ENCODE results near the gene LINS1.
"Not testable (repeated sequence)": the region's sequence is repeated elsewhere in the genome, so short reads cannot be mapped to it uniquely, and the experiment has no call there.

The LINS1 gene

DNA sequence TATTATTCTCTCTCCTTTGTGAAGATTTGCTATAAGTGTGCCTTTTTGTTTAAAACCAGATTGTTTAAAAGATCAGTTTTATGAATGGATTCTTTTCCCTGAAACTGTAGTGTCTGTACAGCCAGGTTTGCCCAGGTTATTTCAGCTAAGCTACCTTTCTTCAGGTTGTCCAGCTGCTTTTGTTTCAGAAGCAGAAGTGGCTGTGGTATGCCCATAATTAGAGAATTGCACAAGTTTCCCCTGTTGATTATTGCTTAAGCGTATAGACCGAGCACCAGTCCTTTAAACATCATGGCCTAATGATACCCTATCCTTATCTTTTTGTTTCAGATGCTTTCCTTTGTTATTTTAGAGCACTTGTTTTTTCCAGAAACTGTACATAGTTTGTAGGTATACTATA, 10.6 kb upstream of the LINS1 start:
- no peak for DNase-seq
- in situ Hi-C loops (cut with HindIII; ENCODE audit: low pct_ligation_motif_present, low pct_unique_long_range_greater_than_20kb, low sequenced_read_pairs): no loop called here

DNA sequence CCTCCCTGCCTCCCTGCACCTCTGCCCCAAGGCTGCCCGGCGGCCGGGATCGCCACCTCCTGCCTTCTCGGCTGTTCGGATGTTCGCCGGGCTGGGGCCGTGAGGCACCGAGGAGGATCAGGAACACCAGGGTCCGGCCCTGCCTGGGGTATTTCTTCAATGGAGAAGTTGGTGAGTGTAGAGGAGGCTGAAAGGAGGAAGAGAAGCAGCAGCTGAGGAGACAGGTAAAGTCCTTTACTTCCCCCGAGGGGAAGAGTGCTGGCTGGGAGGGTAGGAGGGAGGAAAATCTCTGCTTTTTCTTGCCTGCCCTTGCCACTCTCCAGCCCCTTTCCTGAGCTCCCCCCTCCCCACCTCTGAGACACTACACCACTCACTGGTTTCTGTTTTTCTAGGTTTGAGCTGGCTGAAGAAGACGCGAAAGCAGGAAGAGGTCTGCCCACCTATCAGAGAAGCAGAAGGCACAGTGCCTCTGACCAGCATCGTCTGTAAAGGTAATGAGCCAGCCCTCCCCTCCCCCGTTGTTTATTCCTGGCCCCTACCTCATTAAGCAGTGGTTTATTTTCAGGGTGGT, 924 bp upstream of the LINS1 start:
- in situ Hi-C loops (cut with HindIII; ENCODE audit: low pct_ligation_motif_present, low pct_unique_long_range_greater_than_20kb, low sequenced_read_pairs): no loop called here
- peak; percentile 47 for DNase-seq

DNA sequence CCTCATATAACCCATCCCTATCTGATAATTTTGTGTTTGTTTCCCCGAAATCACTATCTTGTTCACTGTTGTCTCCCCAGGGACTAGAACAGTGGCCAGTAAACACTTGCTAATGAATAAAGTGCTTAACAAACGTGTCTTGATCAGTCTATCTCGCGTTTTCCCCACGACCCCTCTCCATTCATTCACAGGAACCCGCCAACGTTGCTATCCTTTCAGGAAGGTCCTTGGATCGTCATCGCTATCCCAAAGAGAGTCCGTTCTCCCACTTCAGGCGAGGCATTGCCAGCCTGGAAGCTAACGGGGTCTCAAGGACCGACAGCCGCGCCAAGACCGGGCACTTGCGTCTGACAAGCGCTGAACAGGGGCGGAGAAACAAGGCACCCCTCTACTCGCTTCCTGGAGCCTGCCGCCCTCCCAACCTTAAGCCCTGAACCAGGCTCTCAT, 344 bp downstream of the LINS1 start:
- in situ Hi-C loops (cut with HindIII; ENCODE audit: low pct_ligation_motif_present, low pct_unique_long_range_greater_than_20kb, low sequenced_read_pairs): no loop called here
- DNase-seq: no peak

DNA sequence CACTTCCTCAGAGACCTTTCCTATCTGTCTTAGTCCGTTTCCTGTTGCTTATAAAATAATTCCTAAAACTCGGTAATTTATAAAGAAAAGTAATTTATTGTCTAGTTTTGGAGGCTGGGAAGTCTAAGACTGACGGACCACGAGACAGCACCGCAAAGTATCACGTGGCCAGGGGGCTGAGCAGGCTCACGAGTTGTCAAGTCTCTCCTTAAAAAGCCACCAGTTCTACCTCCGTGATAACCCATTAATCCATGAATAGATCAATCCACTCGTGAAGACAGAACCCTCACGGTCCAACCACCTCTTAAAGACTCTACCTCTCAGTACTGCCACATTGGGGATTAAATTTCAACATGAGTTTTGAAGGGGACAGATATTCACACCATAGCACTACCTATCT, 821 bp downstream of the LINS1 start:
- peak; percentile 11 for DNase-seq
- in situ Hi-C loops (cut with HindIII; ENCODE audit: low pct_ligation_motif_present, low pct_unique_long_range_greater_than_20kb, low sequenced_read_pairs): no loop called here

DNA sequence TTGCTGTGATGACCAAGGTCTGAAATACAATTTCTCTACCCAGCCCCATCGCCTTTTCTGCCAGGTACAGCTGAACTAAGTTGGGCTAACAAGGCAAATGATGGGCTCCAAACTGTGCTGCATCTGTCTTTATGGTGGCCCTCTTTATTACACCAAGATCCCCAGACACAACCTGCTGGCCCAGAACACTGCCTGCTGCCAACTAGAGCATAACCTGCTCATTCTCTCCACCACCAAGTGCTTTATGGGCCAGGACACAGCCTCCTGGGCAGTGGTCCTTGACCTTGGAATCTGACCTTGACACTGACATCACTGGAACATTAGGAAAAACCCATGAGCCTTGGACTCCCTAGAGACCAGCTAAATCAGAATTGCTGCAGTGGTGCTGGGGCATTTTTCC, 3.3 kb downstream of the LINS1 start:
- in situ Hi-C loops (cut with HindIII; ENCODE audit: low pct_ligation_motif_present, low pct_unique_long_range_greater_than_20kb, low sequenced_read_pairs): no loop called here
- DNase-seq: no peak

DNA sequence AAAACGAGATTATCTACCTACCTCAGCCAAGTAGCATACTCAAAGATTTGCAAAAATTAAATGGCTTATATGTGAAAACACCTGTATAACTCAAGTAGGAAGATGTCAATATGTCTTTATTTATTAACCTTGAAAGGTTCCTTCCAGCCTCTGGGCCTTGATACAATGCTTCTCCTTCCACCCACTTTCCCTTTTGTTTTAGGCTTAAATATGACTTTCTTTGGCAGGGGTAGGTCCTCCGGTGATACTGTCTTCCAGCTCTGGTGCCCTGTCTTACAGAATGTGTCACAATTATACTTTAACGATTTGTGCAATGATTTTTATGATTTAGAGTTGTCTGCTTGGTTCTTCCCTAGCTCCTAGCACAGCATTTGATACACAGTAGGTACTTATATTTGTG, 4.1 kb downstream of the LINS1 start:
- in situ Hi-C loops (cut with HindIII; ENCODE audit: low pct_ligation_motif_present, low pct_unique_long_range_greater_than_20kb, low sequenced_read_pairs): no loop called here
- no peak for DNase-seq

DNA sequence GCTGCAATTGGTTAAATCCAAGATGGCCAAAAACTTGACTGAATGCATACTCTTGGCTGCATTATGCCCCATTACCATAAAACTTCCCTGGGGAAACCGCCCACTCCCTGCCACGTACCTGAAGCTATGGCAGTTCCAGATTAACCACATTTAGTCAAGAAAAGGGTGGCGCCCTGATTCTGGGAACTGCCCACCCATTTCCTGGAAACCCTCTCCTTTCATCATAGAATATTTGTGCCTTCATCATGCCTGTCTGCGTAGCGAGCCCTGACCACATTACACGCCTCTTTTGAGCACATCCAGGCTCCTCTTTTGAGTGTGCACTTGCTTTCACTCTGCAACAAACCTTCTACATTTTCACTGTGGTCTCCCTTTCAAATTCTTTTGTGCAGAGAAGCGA, 5.2 kb downstream of the LINS1 start:
- DNase-seq: no peak
- in situ Hi-C loops (cut with HindIII; ENCODE audit: low pct_ligation_motif_present, low pct_unique_long_range_greater_than_20kb, low sequenced_read_pairs): no loop called here

DNA sequence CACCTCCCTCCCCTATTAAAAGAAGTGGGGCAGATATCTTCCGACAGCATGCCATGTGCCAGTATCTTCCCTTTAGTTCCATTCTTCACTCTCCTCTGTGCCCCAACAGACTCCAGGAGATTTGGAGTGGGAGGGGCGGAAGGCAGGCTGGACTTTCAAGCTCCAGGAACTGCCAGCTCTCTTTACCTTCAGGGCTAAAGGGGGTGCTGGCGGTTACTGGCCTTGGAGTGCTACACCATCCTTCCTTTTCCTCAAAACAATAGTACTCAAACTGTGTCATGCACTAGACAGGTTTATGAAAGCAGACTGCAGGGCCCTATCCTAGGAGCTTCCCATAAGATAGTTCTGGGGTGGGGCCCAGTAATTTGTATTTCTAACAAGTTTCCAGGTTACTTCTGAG, 6.0 kb downstream of the LINS1 start:
- in situ Hi-C loops (cut with HindIII; ENCODE audit: low pct_ligation_motif_present, low pct_unique_long_range_greater_than_20kb, low sequenced_read_pairs): no loop called here
- no peak for DNase-seq

DNA sequence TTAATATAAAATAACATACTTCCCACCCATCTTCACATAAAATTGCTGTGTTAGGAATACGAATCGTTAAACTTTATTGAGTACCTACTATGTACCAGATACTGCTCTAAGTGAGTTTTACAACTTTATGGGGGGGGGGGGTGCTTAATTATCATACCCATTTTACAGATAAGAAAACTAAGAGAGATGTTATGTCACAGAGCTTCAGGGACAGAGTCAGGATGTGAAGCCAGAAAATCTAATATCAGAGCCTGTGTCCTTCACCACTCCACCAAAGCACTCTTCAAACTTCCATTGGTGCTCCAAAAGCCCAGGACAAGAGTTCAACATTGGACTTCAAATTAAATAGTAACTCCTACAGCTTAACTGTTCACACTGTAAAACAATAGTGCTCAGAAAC, 8.6 kb downstream of the LINS1 start:
- DNase-seq: no peak
- in situ Hi-C loops (cut with HindIII; ENCODE audit: low pct_ligation_motif_present, low pct_unique_long_range_greater_than_20kb, low sequenced_read_pairs): no loop called here

DNA sequence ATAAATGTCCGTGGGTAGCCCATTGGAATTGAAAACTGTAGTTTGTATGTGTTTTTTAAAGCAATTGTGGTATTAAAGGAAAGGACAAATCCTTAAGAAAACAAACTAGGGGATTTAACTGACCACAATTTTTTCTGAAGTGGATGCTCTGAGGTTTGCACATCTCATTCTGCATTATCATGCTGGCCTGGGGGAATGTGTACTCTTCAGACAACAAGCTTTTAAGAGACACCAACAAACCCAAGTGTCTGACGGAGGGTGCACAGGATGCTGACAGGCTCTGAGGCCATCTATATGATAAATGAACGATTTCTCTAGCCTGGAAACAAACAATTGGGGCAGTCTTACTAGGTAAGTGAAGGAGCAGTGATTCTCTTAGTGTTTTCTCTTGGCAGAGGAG, 9.1 kb downstream of the LINS1 start:
- in situ Hi-C loops (cut with HindIII; ENCODE audit: low pct_ligation_motif_present, low pct_unique_long_range_greater_than_20kb, low sequenced_read_pairs): no loop called here
- DNase-seq: no peak

DNA sequence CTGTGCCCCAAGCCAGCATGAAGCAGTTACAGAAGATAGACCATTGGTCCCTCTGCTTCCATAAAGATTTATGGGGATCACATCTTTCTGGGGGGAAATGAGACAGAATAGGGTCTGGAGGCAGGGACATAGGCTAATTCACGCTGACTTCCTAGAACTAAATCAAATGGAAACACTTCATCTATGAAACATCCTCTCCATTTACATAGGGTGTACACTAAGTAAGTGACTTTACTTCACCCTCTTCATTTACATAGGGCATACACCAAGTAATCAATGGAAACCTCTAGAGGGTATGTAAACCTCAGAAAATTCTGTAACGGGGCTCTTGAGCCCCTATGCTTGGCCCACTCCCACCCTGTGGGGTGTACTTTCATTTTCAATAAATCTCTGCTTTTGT, 10.1 kb downstream of the LINS1 start:
- DNase-seq: no peak
- in situ Hi-C loops (cut with HindIII; ENCODE audit: low pct_ligation_motif_present, low pct_unique_long_range_greater_than_20kb, low sequenced_read_pairs): no loop called here

DNA sequence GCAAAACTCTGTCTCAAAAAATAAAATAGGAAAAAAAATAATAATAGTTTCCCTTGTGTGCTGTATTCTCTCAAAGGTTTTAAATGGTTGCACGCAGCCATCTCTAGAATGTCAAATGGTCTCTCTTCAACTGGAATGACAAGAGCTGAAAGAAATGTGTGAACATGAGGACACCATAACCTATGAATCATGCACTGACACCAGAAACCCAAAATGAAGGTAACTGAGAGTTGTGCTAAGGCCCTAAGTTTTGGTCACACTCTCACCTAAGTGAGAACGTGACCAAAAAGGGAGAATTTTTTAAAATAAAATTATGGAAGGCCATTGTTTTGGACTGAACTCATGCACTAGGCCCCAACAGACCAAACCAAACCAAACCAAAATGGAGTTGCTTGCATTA, 10.8 kb downstream of the LINS1 start:
- in situ Hi-C loops (cut with HindIII; ENCODE audit: low pct_ligation_motif_present, low pct_unique_long_range_greater_than_20kb, low sequenced_read_pairs); DNase-seq: not testable (repeated sequence)

DNA sequence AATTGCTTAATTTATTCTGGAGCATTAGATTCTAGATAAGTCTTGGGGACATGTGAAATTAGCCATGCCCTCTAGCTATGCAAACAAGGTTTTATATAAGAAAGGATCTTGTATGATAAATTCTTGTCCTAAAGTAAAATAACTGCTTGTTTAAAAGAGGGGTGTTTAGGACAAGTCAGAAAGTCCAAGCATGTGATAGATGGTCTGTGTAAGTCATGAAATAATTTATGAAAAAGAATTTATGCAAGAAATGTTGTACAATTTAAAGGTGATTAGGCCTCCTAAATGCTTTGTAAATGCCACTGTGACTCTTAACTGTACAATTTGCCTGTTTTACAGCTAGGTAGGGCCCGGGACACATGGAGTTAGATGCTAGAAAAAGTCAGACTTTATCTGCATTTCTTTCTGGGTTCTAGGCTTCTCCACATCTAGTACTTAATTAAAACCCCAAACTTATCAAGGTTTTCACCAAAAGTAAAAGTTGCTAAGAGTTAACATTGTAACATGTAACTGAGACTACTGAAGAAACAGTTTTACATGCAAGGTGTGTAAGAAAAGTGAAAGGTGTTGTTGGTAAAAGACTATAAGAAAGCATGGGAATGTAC, 13.2 kb downstream of the LINS1 start:
- in situ Hi-C loops (cut with HindIII; ENCODE audit: low pct_ligation_motif_present, low pct_unique_long_range_greater_than_20kb, low sequenced_read_pairs): no loop called here
- peak; percentile 10 for DNase-seq

DNA sequence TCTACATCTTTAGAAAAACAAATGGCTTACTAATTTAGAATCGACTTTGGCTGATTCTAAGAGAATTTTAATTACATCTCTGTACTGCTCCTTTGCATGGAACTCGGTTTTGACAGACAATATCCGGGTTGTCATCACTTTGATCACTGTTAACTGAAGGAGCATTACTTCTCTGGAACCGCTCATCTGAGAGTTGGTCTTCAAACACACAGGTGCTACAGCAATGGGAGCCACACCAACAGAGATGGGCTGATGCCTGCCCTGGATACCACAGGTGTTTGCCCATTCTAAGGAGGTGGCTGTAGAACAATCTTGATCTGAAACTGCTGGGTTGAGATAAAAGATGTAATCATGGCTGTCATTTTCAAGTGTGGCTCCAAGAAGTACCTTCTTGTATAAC, 21.6 kb downstream of the LINS1 start:
- DNase-seq: no peak
- in situ Hi-C loops (cut with HindIII; ENCODE audit: low pct_ligation_motif_present, low pct_unique_long_range_greater_than_20kb, low sequenced_read_pairs): no loop called here

DNA sequence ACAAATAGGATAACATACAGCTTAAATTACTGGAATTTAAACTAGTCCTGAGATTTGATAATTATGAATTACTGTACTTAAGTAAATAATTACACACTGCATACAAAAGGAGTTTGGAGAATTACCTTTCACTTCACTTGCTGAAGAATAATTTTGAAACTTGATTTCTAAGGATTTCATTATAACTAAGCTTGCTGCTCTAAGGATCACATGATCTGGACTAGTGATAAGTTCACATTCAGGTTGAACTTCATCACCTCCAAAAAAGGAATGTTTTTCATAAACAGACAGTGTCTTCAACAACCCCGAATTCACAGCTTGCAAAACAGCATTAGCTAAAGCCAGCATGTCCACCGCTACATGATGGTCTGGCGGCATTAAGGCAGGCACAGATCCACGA, 28.5 kb downstream of the LINS1 start:
- in situ Hi-C loops (cut with HindIII; ENCODE audit: low pct_ligation_motif_present, low pct_unique_long_range_greater_than_20kb, low sequenced_read_pairs): no loop called here
- DNase-seq: no peak

DNA sequence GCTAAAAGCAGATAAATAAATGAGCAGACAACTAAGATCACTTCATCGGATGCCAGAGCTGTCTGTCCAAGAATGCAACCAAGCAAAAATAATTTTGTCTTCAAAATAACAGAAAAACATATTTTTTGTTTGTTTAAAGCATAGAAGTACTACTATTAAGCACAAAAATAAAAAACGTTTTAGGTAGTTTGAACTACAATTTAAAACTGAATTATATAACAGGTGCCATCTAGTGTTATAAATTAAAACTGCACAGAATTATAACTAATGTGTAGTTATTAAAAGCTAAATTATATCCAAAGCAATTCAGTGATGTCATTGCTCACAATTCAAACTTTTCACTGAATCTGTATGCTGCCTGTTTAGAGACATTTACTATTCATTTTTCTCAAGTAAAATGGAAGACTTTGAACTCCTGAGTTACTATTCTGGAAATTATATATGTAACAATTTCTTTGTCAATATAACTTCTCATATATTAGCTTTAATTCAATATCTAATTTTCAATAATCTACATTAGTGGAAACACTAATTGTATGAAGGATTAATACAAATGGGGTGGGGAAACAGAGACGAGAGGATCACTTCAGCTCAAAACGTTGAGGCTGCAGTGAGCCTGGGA, 29.5 kb downstream of the LINS1 start:
- peak; percentile 16 for DNase-seq
- in situ Hi-C loops (cut with HindIII; ENCODE audit: low pct_ligation_motif_present, low pct_unique_long_range_greater_than_20kb, low sequenced_read_pairs): no loop called here

DNA sequence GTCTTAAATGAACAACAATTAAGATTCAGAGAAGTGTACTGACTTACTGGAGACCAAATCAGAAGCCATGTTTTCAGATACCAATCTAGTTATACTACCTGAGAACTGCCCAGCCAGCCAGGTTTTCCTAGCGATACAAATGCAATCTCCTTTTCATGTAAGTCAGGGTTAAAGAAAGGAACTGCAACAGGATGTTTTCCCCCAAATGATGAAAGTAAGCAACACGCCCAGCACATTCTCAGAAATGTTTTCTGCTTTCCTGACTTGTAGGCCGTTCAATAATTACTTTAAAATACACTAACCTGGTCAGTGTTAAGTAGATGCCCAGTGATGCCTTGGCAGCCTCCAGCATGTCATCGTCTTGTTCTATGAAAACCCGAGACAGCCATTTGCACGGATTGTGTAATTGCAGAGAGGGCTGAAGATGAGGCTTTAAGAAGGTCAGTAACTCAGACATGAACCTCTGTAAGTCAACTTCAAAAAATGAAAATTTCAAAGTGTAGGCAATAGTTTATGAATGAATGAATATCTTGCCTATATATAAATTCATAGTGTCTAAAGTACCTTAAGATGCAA, 30.3 kb downstream of the LINS1 start:
- in situ Hi-C loops (cut with HindIII; ENCODE audit: low pct_ligation_motif_present, low pct_unique_long_range_greater_than_20kb, low sequenced_read_pairs): no loop called here
- DNase-seq: no peak

DNA sequence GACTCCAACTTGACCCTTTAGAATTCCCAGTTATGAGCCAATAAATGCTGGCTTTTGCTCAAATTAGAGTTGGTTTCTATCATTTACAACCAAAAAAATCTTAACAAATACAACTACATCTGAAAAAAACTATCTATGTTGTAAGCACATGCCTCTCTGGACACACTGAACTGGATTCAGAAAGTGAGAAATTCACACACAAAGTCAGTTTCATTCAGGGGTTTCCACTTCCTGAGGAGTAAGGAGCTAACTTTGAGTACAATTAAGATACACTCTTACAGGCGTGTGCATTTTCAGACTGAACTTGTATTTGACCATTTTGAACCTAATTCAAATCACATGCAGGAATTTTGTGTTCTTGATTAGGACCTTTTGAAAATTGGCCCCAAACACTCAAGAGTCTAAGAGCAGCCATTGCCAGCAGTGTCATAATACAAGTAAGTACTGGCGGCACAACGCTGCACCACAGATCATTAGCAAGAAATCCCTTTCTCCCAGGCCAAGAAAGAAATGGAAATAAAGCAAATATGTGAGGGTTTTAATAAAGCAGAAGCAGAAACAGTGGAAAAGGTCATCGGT, 31.2 kb downstream of the LINS1 start:
- DNase-seq: no peak
- in situ Hi-C loops (cut with HindIII; ENCODE audit: low pct_ligation_motif_present, low pct_unique_long_range_greater_than_20kb, low sequenced_read_pairs): no loop called here

DNA sequence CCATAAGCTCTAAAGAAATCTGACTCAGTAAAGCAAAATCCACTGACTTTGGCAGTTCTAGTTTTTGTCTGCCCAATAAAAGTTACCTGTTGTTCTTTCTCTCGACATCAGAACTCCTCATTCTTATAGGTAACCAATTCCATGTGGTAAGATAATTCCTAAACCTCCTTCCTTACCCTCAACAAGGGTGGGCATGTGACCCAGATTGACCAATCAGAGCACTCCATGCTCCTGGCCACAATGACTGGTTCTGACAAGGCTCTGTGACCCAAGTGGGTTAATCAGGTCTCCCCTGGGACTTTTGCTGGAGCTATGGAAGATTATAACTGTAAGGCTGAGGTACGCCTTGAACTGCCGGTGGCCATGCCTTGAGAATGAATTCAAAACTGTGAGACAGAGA, 31.7 kb downstream of the LINS1 start:
- in situ Hi-C loops (cut with HindIII; ENCODE audit: low pct_ligation_motif_present, low pct_unique_long_range_greater_than_20kb, low sequenced_read_pairs): no loop called here
- no peak for DNase-seq

DNA sequence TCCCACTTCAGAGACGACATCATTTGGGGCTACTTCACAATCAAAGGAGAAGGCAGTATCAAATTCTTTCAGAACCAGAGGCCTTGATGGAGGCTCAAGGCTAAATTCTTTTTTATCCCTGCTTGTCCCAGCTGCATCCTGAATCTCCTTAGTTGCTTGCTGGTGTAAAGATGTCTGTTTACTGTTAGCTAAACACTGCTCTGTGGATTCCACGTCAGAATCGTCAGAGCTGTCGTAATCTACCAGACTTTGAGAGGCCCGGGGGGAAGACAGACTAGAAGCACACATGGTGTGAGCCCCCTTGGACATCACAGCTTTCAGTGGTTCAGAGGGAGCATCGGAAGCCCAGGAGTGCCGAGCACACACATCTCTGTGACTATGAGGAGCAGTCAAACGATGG, 32.6 kb downstream of the LINS1 start:
- no peak for DNase-seq
- in situ Hi-C loops (cut with HindIII; ENCODE audit: low pct_ligation_motif_present, low pct_unique_long_range_greater_than_20kb, low sequenced_read_pairs): no loop called here
